HG03575 (cell line): ENCODE data around the gene EVC.

ENCODE experiments used
- ATAC-seq: cut with Tn5 transposase; IDR thresholded peaks from one replicate; pipeline ENCODE4 v1.9.1; 2021; ENCODE audit not compliant: unreplicated experiment, insufficient number of reproducible peaks, low FRiP score; ENCODE audit errors: extremely low read depth

EVC gene

GRCh38 chr4:5780831-5781480 is 70.0 kb downstream of the EVC start:
- ATAC-seq = no peak

DNA sequence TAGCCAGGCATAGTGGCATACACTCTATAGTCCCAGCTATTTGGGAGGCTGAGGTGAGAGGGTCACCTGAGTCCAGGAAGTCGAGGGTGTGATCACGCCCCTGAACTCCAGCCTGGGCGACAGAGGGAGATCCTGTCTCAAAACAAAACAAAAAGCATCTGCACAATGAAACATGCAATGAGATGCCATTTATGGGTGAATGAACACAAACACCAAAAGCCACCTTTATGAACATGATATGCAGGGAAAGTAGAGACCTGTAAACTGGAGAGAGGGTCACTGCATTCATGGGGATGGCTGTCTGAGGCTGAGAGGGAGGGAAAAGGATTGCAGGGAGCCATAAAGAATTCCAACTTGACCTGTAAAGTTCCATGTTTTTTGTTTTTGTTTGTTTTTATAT is 70.7 kb downstream of the EVC start:
- no peak for ATAC-seq

- ATAC-seq = no peak
Measured at GRCh38 chr4:5782829-5783476, 72.0 kb downstream of the EVC start.

GRCh38 chr4:5783486-5783885 is 72.5 kb downstream of the EVC start:
- no peak for ATAC-seq

DNA sequence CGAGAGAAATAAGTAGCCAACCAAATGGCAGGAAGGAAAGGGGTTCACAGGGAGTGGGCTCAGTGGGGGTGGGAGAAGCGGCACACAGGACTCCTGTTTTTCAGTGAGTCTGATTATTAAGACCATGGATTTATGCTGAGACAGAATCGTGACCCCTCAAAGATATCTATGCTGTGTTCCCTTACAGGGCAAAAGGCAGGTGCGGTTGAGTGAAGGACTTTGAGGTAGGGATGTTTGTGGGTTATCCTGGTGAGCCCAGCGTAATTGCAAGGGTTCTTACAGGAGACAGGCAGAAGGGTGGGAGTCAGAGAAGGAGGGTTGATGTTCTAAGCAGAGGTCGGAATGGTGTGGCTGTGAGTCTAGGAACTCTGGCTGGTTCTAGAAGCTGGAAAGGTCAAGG is 73.0 kb downstream of the EVC start:
- ATAC-seq = no peak

DNA sequence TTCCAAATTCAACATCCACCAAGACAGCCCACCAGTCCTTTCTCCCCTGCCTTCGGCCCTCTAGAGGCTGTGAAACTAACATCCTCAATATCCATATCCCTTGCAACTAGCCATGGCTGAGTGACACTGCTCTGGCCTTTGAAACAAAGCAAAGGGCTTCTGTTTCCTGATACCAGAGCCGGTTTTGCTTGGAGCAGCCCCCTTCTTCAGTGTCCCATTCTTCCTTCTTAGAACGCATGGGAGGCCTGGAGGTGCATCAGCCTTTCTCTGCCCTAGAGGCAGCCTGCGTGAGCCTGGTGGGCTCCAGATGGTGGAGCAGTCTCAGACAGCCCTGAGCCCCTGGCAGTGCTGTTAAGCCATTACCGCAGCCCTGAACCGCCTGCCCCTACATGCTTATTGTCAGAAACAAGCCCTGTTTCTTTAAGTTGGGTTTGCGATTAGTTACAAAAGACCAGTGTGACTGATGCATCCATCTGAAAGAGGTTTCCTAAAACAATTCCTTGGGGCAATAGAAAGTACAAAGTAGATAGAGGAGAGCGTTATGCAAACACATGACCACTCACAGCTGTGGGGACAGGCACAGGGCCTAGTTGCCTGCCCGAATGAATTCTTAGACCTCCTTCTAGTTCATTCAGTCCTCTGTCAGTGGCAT is 74.1 kb downstream of the EVC start:
- no peak for ATAC-seq

DNA sequence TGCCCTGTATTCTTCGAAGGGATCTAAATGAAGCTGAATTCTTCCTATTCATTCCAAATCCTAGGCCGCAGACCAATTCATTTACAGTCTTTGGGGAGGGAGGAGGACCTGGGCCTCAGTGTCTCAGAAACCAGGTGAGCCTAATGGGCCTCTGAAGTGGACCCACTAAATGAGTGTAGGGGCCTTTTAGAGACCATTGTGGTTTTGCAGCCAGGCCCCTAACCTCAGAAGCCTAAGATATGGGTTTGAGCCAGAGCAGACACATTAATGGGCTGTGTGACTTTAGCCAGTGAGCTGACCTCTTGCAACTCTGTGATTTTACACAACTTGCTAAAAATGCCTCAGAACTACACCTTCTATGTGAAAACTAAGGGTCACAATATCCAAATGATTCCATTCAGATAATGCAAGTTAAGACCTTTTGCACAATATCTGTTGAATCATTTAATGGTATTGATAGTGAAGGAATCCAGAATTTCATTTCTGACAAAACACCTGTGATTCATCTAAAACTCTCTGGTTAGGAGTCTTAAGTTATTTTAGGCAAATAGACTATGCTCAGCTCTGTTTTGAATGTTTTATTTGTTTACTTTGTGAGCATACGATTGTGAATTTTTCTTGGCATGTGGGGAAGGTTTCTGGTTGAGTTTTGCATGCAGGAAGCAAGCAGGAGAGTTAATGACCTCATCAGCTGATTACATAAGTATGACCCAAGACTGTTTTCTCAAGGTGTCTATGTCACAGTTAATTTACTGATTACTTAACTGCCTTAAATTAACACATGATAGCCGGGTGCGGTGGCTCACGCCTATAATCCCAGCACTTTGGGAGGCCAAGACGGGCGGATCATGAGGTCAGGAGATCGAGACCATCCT is 75.0 kb downstream of the EVC start:
- ATAC-seq = no peak

DNA sequence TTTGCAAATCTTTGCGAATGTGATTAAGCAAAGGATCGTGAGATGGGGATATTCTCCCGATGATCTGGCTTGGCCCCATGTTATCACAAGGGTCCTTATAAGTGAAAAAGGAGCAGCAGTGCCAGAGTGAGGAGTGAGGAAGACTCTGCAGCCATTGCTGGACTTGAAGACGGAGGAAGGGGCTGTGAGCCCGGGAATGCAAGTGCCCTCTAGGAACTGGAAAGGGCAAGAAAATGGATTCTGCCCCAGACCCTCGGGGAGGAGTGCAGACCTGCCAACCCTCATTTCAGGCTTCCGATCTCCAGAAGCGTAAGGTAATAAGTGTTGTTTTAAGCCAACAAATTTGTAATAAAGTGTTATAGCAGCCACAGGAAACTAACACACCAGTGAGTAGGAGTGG is 76.3 kb downstream of the EVC start:
- no peak for ATAC-seq

DNA sequence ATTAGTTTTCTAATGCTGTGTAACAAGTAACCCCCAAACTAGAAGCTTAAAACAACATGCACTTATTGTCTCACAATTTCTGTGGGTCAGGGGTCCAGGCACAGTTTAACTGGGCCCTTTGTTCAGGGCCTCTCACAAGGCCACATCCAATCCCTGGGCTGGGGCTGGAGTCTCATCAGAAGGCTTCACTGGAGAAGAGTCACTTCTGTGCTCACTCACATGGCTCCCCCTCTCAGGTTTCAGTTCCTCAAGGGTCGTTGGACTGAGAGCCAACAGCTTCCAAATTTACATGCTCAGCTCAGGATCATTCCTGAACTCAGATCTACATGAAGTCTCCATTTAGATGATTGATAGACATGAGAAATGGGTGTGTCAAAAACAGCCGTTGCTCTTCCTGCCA is 77.1 kb downstream of the EVC start:
- no peak for ATAC-seq

DNA sequence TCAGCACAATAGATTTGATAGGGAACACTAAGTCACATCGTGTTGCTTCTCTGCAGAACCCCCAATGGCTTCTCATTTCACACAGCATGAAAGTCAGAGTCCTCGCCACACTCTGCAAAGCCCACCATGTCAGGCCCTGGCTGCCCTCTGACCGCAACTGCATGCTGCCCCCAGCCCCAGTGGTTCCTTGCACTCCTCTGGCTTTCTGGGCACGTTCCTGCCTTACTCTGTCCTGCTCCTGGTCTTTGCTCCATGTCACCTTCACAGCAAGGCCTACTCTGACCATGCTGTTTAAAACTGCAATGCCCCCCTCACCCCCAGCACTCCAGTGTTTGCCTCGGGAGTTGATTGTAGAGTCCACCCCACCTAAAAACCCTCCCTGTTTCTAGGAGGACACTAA is 78.1 kb downstream of the EVC start:
- ATAC-seq = no peak

- ATAC-seq = no peak
Measured at GRCh38 chr4:5790546-5790857, 79.5 kb downstream of the EVC start.

GRCh38 chr4:5791654-5792053 is 80.7 kb downstream of the EVC start:
- ATAC-seq = no peak

GRCh38 chr4:5793514-5793913 is 82.5 kb downstream of the EVC start:
- ATAC-seq = no peak

DNA sequence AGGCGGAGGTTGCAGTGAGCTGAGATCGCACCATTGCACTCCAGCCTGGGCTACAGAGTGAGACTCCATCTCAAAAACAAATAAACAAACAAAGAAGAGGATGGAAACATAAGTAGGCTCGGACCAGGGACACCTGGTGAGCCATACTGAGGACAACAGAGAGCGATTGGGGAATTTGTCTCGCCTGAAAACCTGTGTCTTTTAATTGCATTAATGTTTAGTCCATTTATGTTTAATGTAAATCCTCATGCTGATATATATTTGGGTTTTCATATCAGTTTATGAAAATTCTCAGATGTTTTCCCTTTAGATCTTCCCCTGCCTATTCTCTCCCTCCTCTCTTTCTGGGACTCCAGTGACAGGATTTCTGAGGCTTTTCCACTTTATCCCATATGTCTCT is 84.6 kb downstream of the EVC start:
- no peak for ATAC-seq

DNA sequence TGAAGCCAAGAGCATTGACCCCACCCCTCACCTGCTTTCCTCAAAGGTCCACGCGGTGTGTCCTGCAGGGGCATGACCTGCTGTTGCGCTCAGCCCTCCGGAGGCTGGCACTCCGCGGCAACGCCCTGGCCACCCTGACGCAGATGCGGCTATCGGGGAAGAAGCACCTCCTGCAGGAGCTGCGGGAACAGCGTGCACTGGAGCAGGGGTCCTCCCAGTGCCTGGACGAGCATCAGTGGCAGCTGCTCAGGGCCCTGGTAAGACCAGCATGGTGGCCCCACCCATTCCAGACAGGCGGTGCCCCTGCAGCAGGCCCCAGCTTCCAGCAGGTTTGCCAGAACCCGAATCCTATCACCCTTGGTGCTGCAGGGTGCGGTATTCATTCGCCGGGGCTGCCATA is 86.0 kb downstream of the EVC start:
- ATAC-seq = no peak

DNA sequence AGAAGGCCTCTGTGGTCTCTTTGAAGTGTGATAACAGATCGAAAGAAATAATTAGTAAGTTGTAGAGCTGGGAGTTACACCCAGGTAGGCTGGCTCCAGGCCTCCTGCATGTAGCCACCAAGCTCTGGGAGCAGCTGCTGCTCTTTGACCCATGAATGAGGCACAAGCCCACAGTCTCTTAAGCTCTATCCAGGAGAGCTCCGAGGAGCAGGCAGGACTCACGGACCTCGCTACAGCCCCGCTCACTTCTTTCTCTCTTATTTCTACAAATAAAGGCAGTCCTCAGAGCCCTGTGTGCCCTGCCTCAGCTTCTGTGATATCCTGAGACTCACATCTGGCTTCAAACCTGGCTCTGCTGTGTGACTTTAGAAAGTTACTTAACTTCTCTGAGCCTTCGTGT is 86.9 kb downstream of the EVC start:
- ATAC-seq = no peak

- ATAC-seq = no peak
Measured at GRCh38 chr4:5798462-5798861, 87.5 kb downstream of the EVC start.

GRCh38 chr4:5798946-5799345 is 87.9 kb downstream of the EVC start:
- no peak for ATAC-seq

- no peak for ATAC-seq
Measured at GRCh38 chr4:5799406-5799805, 88.4 kb downstream of the EVC start.

- ATAC-seq = no peak
Measured at GRCh38 chr4:5800496-5800895, 89.5 kb downstream of the EVC start.
